Neural cell (in vitro differentiated cells): ENCODE data around the gene SLF1.

Source experiments
- CTCF ChIP-seq: fragments of 450-650 bp; IDR thresholded peaks from 2 replicates; pipeline ENCODE4 v1.5.1; 2014; ENCODE audit warnings: antibody characterized with exemption, mild to moderate bottlenecking, moderate library complexity; ENCODE audit not compliant: poor library complexity, severe bottlenecking
- EP300 ChIP-seq: fragments of 450-650 bp; conservative IDR thresholded peaks from 2 replicates; pipeline ENCODE4 v1.6.1; 2014; ENCODE audit warnings: antibody characterized with exemption, mild to moderate bottlenecking, moderate library complexity; ENCODE audit not compliant: poor library complexity, severe bottlenecking
- POLR2AphosphoS5 ChIP-seq: IDR thresholded peaks from 2 replicates; pipeline ENCODE4 v1.6.1; 2012
- RAD21 ChIP-seq: fragments of 450-650 bp; conservative IDR thresholded peaks from 2 replicates; pipeline ENCODE4 v1.6.1; 2014; ENCODE audit warnings: antibody characterized with exemption, mild to moderate bottlenecking, moderate library complexity
- REST ChIP-seq: IDR thresholded peaks from 2 replicates; pipeline ENCODE4 v1.6.1; 2012; ENCODE audit warnings: borderline replicate concordance
- SMC3 ChIP-seq: fragments of 450-650 bp; conservative IDR thresholded peaks from 2 replicates; pipeline ENCODE4 v1.6.1; 2014; ENCODE audit warnings: antibody characterized with exemption, mild to moderate bottlenecking, moderate library complexity; ENCODE audit not compliant: poor library complexity
- TAF1 ChIP-seq: IDR thresholded peaks from 2 replicates; pipeline ENCODE4 v1.6.1; 2012; ENCODE audit warnings: low read depth

GRCh38 chr5:94746731-94747124 lies 128.3 kb downstream of the SLF1 start:
- TF ChIP-seq SMC3 (no peak), CTCF (no peak), POLR2AphosphoS5 (no peak), RAD21 (no peak), TAF1 (no peak), EP300 (no peak), REST (no peak)
